HG03025 (cell line): ENCODE data around the gene GAS7.

ENCODE experiments used
- ATAC-seq: cut with Tn5 transposase; IDR thresholded peaks from one replicate; pipeline ENCODE4 v1.9.1; 2021; ENCODE audit warnings: mild to moderate bottlenecking, moderate library complexity; ENCODE audit not compliant: unreplicated experiment, low FRiP score

GAS7 gene

GRCh38 chr17:10201680-10202079 lies 3.3 kb upstream of the GAS7 start:
- no peak for ATAC-seq

GRCh38 chr17:10200645-10201044 lies 2.2 kb upstream of the GAS7 start:
- no peak for ATAC-seq

GRCh38 chr17:10200016-10200415 lies 1.6 kb upstream of the GAS7 start:
- no peak for ATAC-seq

GRCh38 chr17:10197721-10198508 lies 491 bp downstream of the GAS7 start:
- ATAC-seq, result no peak

GRCh38 chr17:10197362-10197720 lies 1.1 kb downstream of the GAS7 start:
- ATAC-seq, result no peak

GRCh38 chr17:10196941-10197340 lies 1.5 kb downstream of the GAS7 start:
- ATAC-seq, result no peak

GRCh38 chr17:10196384-10196895 lies 2.0 kb downstream of the GAS7 start:
- no peak for ATAC-seq

GRCh38 chr17:10195090-10195805 lies 3.2 kb downstream of the GAS7 start:
- ATAC-seq, result no peak

GRCh38 chr17:10193632-10194031 lies 4.8 kb downstream of the GAS7 start:
- ATAC-seq, result no peak

- ATAC-seq, result no peak
Measured at GRCh38 chr17:10192972-10193371, 5.4 kb downstream of the GAS7 start.

- no peak for ATAC-seq
Measured at GRCh38 chr17:10192461-10192860, 5.9 kb downstream of the GAS7 start.

- no peak for ATAC-seq
Measured at GRCh38 chr17:10187456-10187855, 10.9 kb downstream of the GAS7 start.

- no peak for ATAC-seq
Measured at GRCh38 chr17:10186771-10187410, 11.5 kb downstream of the GAS7 start.

- ATAC-seq, result no peak
Measured at GRCh38 chr17:10183931-10184930, 14.2 kb downstream of the GAS7 start.

- no peak for ATAC-seq
Measured at GRCh38 chr17:10182785-10183184, 15.6 kb downstream of the GAS7 start.

GRCh38 chr17:10178506-10178991 lies 19.9 kb downstream of the GAS7 start:
- ATAC-seq, result no peak

- ATAC-seq, result no peak
Measured at GRCh38 chr17:10177913-10178505, 20.4 kb downstream of the GAS7 start.

GRCh38 chr17:10177131-10177912 lies 21.1 kb downstream of the GAS7 start:
- ATAC-seq, result no peak

- ATAC-seq, result no peak
Measured at GRCh38 chr17:10173913-10174312, 24.5 kb downstream of the GAS7 start.
